ENCODE measurements around the gene ART1. TPM values are rescaled to one million over a fixed set of nuclear protein-coding genes. Genes with fewer than 3 reads are reported as not detected.

ART1 gene, protein sequence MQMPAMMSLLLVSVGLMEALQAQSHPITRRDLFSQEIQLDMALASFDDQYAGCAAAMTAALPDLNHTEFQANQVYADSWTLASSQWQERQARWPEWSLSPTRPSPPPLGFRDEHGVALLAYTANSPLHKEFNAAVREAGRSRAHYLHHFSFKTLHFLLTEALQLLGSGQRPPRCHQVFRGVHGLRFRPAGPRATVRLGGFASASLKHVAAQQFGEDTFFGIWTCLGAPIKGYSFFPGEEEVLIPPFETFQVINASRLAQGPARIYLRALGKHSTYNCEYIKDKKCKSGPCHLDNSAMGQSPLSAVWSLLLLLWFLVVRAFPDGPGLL
- polyA plus RNA-seq (2012; ENCODE audit: insufficient read length, low read depth): not detected

DNA sequence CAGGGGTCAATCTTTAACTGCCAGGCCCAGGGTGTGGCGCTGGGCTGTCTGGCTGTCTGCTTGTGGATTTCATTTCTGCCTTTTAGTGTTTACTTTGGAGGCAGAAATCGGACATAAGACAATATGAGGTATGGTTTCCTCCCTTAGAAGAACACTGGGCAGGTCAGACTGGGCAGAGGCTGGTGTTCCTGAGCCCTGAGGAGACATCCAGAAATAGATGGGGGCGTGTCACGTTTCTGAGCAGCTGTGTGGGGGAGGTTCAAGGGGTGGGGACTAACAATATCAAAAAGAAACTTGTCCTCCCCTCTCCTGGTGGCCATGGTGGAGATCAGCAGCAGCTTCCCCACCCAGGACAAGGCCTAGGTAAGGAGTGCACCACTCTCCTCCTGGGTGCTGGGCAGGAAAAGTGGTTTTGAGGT lies at the start of gene ART1:
Gene ART1 (plus strand): TSS at position 312 of the 419 bp plus-strand sequence. CDS start 14,086 bp downstream, outside the sequence.
- TF ChIP-seq, protein P1, sequence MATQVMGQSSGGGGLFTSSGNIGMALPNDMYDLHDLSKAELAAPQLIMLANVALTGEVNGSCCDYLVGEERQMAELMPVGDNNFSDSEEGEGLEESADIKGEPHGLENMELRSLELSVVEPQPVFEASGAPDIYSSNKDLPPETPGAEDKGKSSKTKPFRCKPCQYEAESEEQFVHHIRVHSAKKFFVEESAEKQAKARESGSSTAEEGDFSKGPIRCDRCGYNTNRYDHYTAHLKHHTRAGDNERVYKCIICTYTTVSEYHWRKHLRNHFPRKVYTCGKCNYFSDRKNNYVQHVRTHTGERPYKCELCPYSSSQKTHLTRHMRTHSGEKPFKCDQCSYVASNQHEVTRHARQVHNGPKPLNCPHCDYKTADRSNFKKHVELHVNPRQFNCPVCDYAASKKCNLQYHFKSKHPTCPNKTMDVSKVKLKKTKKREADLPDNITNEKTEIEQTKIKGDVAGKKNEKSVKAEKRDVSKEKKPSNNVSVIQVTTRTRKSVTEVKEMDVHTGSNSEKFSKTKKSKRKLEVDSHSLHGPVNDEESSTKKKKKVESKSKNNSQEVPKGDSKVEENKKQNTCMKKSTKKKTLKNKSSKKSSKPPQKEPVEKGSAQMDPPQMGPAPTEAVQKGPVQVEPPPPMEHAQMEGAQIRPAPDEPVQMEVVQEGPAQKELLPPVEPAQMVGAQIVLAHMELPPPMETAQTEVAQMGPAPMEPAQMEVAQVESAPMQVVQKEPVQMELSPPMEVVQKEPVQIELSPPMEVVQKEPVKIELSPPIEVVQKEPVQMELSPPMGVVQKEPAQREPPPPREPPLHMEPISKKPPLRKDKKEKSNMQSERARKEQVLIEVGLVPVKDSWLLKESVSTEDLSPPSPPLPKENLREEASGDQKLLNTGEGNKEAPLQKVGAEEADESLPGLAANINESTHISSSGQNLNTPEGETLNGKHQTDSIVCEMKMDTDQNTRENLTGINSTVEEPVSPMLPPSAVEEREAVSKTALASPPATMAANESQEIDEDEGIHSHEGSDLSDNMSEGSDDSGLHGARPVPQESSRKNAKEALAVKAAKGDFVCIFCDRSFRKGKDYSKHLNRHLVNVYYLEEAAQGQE (IDR thresholded peaks at IDR 0.05; ENCODE audit: insufficient read depth in 1 of 2, low read depth in 2 of 2, low read length in 2 of 2): no peak
- no peak for TF ChIP-seq TAF1 (IDR thresholded peaks at IDR 0.05; ENCODE audit: borderline replicate concordance, insufficient read depth, low read length)
- no peak for TF ChIP-seq SIN3A (IDR thresholded peaks at IDR 0.05; ENCODE audit: borderline replicate concordance, insufficient read depth, low read length)
- no peak for TF ChIP-seq FOXP2 (optimal IDR thresholded peaks at IDR 0.05; ENCODE audit: borderline replicate concordance, extremely low read depth, extremely low read length, insufficient read depth)
- no peak for TF ChIP-seq POLR2AphosphoS5 (IDR thresholded peaks at IDR 0.05; ENCODE audit: low read depth, low read length)

DNA sequence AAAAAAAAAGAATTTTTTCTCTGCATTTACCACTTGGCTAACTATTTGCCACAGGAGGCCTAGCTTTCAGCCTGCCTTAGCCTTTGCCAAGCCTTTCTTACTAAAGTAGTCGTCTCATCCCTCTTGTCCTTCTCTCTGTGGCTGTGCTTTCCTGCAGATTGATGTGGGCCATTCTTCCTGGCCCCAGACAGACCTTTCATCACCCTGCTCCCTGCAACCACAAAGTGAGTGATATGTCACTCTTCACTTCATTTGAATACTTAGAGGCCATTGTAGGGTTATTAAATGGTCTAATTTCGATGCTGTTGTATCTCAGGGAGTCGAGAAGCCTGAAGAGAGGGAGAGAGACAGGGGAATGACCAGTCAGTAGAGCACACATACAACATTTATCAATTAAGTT lies 40.8 kb upstream of the ART1 start:
- no peak for TF ChIP-seq TAF1 (IDR thresholded peaks at IDR 0.05; ENCODE audit: borderline replicate concordance, insufficient read depth, low read length)
- TF ChIP-seq, protein P1 (IDR thresholded peaks at IDR 0.05; ENCODE audit: insufficient read depth in 1 of 2, low read depth in 2 of 2, low read length in 2 of 2): no peak

DNA sequence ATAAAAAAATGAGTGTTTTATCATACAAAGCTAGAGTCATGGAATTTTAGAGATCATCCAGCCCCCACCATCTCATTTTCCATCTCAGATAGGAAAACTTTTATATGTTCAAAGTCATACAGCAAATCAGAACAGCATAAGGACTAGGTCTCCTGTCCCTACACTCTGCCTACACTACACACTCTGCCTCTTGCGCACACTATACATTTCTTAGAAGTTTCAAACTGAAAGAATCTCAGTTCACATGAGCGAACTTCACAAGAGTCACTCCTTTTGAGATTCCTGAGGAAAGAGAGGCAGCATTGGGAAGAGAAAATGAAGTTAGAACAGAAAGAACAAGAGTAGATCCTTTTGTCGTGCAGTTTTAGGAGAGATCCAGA lies 39.7 kb upstream of the ART1 start:
- no peak for TF ChIP-seq SIN3A (IDR thresholded peaks at IDR 0.05; ENCODE audit: borderline replicate concordance, insufficient read depth, low read length)
- TF ChIP-seq FOXP2 (optimal IDR thresholded peaks at IDR 0.05; ENCODE audit: borderline replicate concordance, extremely low read depth, extremely low read length, insufficient read depth): no peak
- TF ChIP-seq, protein P1 (IDR thresholded peaks at IDR 0.05; ENCODE audit: insufficient read depth in 1 of 2, low read depth in 2 of 2, low read length in 2 of 2): no peak
- TF ChIP-seq POLR2AphosphoS5 (IDR thresholded peaks at IDR 0.05; ENCODE audit: low read depth, low read length): no peak

DNA sequence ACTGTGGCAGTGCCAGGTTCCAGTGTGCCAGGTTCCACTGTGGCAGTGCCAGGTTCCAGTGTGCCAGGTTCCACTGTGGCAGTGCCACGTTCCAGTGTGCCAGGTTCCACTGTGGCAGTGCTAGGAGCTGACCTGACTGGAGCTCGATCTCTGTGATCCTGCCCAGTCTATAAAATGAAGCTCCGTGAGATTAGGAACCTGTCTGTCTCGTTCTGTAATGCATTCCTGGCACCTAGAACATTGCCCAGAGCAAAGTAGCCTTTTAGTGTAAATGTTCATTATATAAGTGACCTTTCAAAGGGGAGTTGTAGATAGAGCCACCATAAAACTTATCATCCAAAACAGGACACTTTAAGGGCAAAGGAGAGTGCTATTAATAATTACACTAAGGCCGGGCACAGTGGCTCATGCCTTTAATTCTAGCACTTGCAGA lies 39.1 kb upstream of the ART1 start:
- no peak for TF ChIP-seq POLR2AphosphoS5 (IDR thresholded peaks at IDR 0.05; ENCODE audit: low read depth, low read length)
- TF ChIP-seq TAF1 (IDR thresholded peaks at IDR 0.05; ENCODE audit: borderline replicate concordance, insufficient read depth, low read length): no peak
- TF ChIP-seq, protein P1 (IDR thresholded peaks at IDR 0.05; ENCODE audit: insufficient read depth in 1 of 2, low read depth in 2 of 2, low read length in 2 of 2): no peak
- TF ChIP-seq FOXP2 (optimal IDR thresholded peaks at IDR 0.05; ENCODE audit: borderline replicate concordance, extremely low read depth, extremely low read length, insufficient read depth): no peak
- TF ChIP-seq SIN3A (IDR thresholded peaks at IDR 0.05; ENCODE audit: borderline replicate concordance, insufficient read depth, low read length): no peak
